ENCODE data around the gene PRR23C. TPM values are rescaled to one million over a fixed set of nuclear protein-coding genes. Genes with fewer than 3 reads are reported as not detected.

The PRR23C gene
- total RNA-seq, 1 donor from 2014 or later: not detected

DNA sequence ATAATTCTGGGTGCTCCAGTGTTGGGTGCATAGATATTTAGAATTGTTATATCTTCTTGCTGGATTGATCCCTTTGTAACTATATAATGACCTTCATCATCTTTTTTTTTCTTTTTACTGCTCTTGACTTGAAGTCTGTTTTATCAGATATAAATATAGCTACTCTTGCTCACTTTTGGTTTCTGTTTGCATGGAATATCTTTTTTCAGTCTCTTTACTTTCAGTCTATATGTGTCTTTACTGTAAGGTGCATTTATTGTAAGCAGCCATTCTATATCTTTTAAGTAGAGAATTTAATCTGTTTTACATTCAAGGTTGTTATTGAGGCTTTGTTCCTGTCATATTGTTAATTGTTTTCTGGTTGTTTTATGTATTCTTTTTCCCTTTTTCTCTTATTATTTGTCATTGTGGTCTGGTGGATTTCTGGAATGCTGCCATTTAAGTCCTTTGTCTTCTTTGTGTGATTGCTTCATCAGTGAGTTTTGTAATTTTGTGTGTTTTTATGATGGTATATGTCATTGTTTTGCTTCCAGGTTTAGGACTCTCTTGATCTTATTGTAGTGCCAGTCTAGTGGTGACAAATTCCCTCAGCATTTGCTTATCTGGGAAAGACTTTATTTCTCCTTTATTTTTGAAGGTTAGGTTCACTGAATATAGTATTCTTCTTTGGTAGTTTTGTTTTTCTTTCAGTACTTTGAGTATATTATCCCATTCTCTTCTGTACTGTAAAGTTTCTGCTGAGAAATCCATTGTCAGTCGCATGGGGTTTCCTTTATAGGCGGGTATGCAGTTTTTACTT is 8.3 kb upstream of the PRR23C start:
- no peak overlapping the region for H3K9ac ChIP-seq (ENCODE audit: low read length)

DNA sequence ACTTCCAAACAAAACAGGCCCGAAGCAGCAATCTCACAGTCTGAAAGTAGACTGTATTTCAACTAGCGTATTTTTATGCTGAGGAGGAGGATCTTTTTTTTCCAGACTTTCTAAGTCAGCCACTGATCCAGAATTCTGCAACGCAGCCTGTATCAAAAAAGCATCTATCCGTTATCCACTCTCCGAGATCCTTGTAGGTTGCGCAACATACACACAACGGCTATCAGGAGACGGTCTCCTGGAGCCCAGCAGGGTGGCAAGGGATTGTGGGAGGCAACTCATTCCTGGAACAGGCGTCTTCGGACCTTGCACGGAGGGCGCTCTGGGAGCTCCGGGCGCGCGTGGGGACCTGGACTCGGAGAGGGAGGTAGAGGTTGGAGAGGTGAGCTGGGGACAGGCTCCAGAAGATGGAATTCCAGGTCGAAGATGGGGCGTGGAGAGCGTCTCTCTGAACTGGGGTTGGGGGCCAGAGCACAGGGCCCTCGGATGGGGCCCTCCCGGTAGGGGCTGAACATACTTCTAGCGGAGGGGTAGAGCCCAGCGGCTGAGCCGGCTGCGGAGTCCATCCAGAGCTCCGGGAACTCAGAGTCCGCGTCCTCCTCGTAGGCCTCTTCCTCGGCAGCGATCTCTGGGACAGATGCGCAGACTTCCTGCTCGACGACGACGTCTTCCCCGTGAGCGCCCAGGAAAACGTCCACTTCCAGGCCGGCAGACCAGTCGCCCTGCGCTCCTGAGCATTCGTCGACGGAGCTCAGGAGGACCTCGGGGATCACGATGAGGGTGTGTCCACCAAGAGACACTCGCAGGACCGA is 932 bp downstream of the PRR23C start:
- TF ChIP-seq, protein P1, sequence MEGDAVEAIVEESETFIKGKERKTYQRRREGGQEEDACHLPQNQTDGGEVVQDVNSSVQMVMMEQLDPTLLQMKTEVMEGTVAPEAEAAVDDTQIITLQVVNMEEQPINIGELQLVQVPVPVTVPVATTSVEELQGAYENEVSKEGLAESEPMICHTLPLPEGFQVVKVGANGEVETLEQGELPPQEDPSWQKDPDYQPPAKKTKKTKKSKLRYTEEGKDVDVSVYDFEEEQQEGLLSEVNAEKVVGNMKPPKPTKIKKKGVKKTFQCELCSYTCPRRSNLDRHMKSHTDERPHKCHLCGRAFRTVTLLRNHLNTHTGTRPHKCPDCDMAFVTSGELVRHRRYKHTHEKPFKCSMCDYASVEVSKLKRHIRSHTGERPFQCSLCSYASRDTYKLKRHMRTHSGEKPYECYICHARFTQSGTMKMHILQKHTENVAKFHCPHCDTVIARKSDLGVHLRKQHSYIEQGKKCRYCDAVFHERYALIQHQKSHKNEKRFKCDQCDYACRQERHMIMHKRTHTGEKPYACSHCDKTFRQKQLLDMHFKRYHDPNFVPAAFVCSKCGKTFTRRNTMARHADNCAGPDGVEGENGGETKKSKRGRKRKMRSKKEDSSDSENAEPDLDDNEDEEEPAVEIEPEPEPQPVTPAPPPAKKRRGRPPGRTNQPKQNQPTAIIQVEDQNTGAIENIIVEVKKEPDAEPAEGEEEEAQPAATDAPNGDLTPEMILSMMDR (IDR thresholded peaks at IDR 0.05; ENCODE audit: insufficient read depth, low read depth, low read length): no peak
- no peak for TF ChIP-seq EZH2 (IDR thresholded peaks at IDR 0.05; ENCODE audit: insufficient read depth, low read length)
- Histone ChIP-seq H3K79me2 (ENCODE audit: insufficient read depth, low read length) (no peaks in the 10 kb centered on the region), H2AFZ (ENCODE audit: low read depth, low read length) (no peak overlapping the region), H4K20me1 (ENCODE audit: insufficient read depth, low read length) (no peaks in the 10 kb centered on the region), H3K27ac (ENCODE audit: low read depth, low read length) (no peak overlapping the region), H3K27me3 (ENCODE audit: insufficient read depth, low read length) (no peaks in the 10 kb centered on the region), H3K9me3 (ENCODE audit: insufficient read depth, low read depth, low read length) (no peaks in the 10 kb centered on the region), H3K4me3 (ENCODE audit: insufficient read depth, low read depth, low read length) (no peak overlapping the region), H3K4me2 (ENCODE audit: low read length) (no peak overlapping the region), H3K36me3 (ENCODE audit: insufficient read depth, low read length) (no peaks in the 10 kb centered on the region), H3K4me1 (ENCODE audit: insufficient read depth, low read length) (no peaks in the 10 kb centered on the region), H3K9ac (ENCODE audit: low read length) (no peak overlapping the region)
- Mint-ChIP-seq H3K27me3 (ENCODE audit: low read depth, unreplicated experiment) (no peaks in the 10 kb centered on the region), H3K4me1 (ENCODE audit: low read depth, unreplicated experiment) (no peaks in the 10 kb centered on the region), H3K9me3 (ENCODE audit: unreplicated experiment) (peaks cover 8% of the 10 kb centered on the region), H3K4me3 (ENCODE audit: unreplicated experiment) (no peak overlapping the region), H3K36me3 (ENCODE audit: low read depth, unreplicated experiment) (no peaks in the 10 kb centered on the region), H3K27ac (ENCODE audit: unreplicated experiment) (no peak overlapping the region)
- DNase-seq (ENCODE audit: low read depth) (no peak), FAIRE-seq (no peak)

More for the DNA sequence above, 8.3 kb upstream of the PRR23C start:
- no peak overlapping the region for H3K4me3 Mint-ChIP-seq (ENCODE audit: unreplicated experiment)
- no peak overlapping the region for H2AFZ ChIP-seq (ENCODE audit: low read depth, low read length)
- H3K27ac Mint-ChIP-seq (ENCODE audit: unreplicated experiment): no peak overlapping the region
- DNase-seq (ENCODE audit: low read depth) (no peak), FAIRE-seq (no peak)
- TF ChIP-seq, protein P1 (IDR thresholded peaks at IDR 0.05; ENCODE audit: insufficient read depth, low read depth, low read length): no peak
- no peak for TF ChIP-seq EZH2 (IDR thresholded peaks at IDR 0.05; ENCODE audit: insufficient read depth, low read length)
- peaks cover 2% of the 10 kb centered on the region for H3K36me3 Mint-ChIP-seq (ENCODE audit: low read depth, unreplicated experiment)
- peaks cover 8% of the 10 kb centered on the region for H3K9me3 Mint-ChIP-seq (ENCODE audit: unreplicated experiment)
- H3K27me3 ChIP-seq (ENCODE audit: insufficient read depth, low read length): no peaks in the 10 kb centered on the region
- H3K79me2 ChIP-seq (ENCODE audit: insufficient read depth, low read length): no peaks in the 10 kb centered on the region
- H3K4me1 ChIP-seq (ENCODE audit: insufficient read depth, low read length): no peaks in the 10 kb centered on the region
- H3K36me3 ChIP-seq (ENCODE audit: insufficient read depth, low read length): no peaks in the 10 kb centered on the region
- no peaks in the 10 kb centered on the region for H3K9me3 ChIP-seq (ENCODE audit: insufficient read depth, low read depth, low read length)
- H3K4me3 ChIP-seq (ENCODE audit: insufficient read depth, low read depth, low read length): no peak overlapping the region
- no peaks in the 10 kb centered on the region for H3K4me1 Mint-ChIP-seq (ENCODE audit: low read depth, unreplicated experiment)
- H3K4me2 ChIP-seq (ENCODE audit: low read length): no peak overlapping the region
- no peaks in the 10 kb centered on the region for H4K20me1 ChIP-seq (ENCODE audit: insufficient read depth, low read length)
- no peaks in the 10 kb centered on the region for H3K27me3 Mint-ChIP-seq (ENCODE audit: low read depth, unreplicated experiment)
- H3K27ac ChIP-seq (ENCODE audit: low read depth, low read length): no peak overlapping the region

All from astrocyte (in vitro differentiated cells and primary cell).